AG10803 (cell line): ENCODE measurements around the gene ADAMTS10.
A peak's percentile ranks its signal among the peaks of the same experiment; 100 is the strongest.
"Not testable (repeated sequence)": the region's sequence is repeated elsewhere in the genome, so short reads cannot be mapped to it uniquely, and the experiment has no call there.

Experiments
- DNase-seq: peaks from one replicate; pipeline ENCODE4 v3.0.0; 2010; ENCODE audit warnings: low read depth
- H3K4me3 ChIP-seq: 2 replicates; pipeline ENCODE4 v1.5.1; 2011; ENCODE audit warnings: mild to moderate bottlenecking, low read length, control low read depth
- TF ChIP-seq, protein P1 (sequence below): conservative IDR thresholded peaks from 2 replicates; pipeline ENCODE4 v1.5.1; 2011; ENCODE audit warnings: mild to moderate bottlenecking, low read length, control low read depth, inconsistent platforms

The ADAMTS10 gene

DNA sequence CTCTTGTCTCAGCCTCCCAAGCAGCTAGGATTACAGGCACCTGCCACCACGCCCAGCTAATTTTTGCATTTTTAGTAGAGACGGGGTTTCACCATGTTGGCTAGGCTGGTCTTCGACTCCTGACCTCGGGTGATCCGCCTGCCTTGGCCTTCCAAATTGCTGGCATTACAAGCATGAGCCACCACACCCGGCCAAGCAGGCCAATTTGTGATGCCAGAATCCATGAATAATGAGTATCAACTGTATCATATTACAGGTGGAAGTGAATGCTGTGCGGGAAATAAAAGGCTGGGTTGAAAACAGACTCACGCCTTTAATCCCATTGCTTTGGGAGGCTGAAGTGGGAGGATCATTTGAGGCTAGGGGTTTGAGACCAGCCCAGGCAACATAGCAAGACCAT is 16.3 kb upstream of the ADAMTS10 start:
- H3K4me3 ChIP-seq: no peak overlapping the region
- DNase-seq: no peak
- TF ChIP-seq, protein P1, sequence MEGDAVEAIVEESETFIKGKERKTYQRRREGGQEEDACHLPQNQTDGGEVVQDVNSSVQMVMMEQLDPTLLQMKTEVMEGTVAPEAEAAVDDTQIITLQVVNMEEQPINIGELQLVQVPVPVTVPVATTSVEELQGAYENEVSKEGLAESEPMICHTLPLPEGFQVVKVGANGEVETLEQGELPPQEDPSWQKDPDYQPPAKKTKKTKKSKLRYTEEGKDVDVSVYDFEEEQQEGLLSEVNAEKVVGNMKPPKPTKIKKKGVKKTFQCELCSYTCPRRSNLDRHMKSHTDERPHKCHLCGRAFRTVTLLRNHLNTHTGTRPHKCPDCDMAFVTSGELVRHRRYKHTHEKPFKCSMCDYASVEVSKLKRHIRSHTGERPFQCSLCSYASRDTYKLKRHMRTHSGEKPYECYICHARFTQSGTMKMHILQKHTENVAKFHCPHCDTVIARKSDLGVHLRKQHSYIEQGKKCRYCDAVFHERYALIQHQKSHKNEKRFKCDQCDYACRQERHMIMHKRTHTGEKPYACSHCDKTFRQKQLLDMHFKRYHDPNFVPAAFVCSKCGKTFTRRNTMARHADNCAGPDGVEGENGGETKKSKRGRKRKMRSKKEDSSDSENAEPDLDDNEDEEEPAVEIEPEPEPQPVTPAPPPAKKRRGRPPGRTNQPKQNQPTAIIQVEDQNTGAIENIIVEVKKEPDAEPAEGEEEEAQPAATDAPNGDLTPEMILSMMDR: no peak

DNA sequence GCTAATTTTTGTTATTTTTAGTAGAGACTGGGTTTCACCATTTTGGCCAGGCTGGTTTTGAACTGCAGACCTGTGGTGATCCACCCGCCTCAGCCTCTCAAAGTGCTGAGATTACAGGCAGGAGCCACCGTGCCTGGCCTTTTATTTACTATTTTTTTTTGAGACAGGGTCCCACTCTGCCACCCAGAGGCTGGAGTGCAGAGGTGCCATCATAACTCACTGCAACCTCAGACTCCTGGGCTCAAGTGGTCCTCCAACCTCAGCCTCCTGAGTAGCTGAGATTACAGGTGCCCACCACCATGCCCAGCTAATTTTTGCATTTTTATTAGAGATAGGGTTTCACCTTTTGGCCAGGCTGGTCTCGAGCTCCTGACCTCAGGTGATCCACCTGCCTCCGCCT is 12.4 kb upstream of the ADAMTS10 start:
- TF ChIP-seq, protein P1: peak; percentile 31; the same call in 1 of the 2 replicates
- not testable (repeated sequence) for DNase-seq, H3K4me3 ChIP-seq

- DNase-seq: no peak
- TF ChIP-seq, protein P1: no peak
- H3K4me3 ChIP-seq: no peak overlapping the region
Observed at GRCh38 chr19:8618751-8619150, 8.2 kb upstream of the ADAMTS10 start.

GRCh38 chr19:8617984-8618383 is 7.5 kb upstream of the ADAMTS10 start:
- TF ChIP-seq, protein P1: no peak

GRCh38 chr19:8617325-8617724 is 6.8 kb upstream of the ADAMTS10 start:
- H3K4me3 ChIP-seq: not testable (repeated sequence)

More at GRCh38 chr19:8617984-8618383, 7.5 kb upstream of the ADAMTS10 start:
- no peak overlapping the region for H3K4me3 ChIP-seq
- no peak for DNase-seq

GRCh38 chr19:8616861-8617260 is 6.3 kb upstream of the ADAMTS10 start:
- H3K4me3 ChIP-seq: no peak overlapping the region
- TF ChIP-seq, protein P1: no peak
- no peak for DNase-seq

More at GRCh38 chr19:8617325-8617724, 6.8 kb upstream of the ADAMTS10 start:
- not testable (repeated sequence) for DNase-seq

DNA sequence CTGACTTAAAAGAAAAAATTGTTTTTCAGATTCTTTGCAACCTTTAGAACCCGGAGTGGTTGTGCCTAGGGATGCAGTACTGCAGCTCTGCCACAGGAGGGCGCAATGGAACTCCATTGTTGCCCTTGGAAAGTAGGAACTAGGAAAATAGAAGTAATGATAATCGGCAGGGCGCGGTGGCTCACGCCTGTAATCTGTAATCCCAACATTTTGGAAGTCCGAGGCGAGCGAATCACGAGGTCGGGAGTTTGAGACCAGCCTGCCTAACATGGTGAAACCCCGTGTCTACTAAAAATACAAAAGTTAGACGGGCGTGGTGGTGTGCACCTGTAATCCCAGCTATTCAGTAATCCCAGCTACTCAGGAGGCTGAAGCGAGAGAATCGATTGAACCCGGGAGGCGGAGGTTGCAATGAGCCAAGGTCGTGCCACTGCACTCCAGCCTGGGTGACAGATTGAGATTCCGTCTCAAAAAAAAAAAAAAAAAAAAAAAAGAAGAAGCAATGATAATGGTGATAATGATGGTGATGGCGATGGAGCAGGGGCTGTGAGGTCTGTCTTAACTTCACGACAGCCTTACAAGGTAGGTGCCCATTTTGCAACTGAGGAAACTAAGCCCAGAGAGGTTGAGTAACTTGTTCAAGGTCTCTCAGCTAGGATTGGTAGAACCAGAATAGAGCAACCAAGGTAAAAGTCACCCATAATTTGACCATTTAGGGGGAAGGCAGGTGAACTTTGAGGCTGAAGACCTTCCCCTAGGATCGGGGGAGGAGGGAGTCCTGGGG is 5.5 kb upstream of the ADAMTS10 start:
- H3K4me3 ChIP-seq: no peak overlapping the region
- TF ChIP-seq, protein P1: peak; percentile 97
- DNase-seq: peak; percentile 48
